ENCODE measurements around the gene CDK11B.
"Not testable (repeated sequence)": the region's sequence is repeated elsewhere in the genome, so short reads cannot be mapped to it uniquely, and the experiment has no call there.

The CDK11B gene

DNA sequence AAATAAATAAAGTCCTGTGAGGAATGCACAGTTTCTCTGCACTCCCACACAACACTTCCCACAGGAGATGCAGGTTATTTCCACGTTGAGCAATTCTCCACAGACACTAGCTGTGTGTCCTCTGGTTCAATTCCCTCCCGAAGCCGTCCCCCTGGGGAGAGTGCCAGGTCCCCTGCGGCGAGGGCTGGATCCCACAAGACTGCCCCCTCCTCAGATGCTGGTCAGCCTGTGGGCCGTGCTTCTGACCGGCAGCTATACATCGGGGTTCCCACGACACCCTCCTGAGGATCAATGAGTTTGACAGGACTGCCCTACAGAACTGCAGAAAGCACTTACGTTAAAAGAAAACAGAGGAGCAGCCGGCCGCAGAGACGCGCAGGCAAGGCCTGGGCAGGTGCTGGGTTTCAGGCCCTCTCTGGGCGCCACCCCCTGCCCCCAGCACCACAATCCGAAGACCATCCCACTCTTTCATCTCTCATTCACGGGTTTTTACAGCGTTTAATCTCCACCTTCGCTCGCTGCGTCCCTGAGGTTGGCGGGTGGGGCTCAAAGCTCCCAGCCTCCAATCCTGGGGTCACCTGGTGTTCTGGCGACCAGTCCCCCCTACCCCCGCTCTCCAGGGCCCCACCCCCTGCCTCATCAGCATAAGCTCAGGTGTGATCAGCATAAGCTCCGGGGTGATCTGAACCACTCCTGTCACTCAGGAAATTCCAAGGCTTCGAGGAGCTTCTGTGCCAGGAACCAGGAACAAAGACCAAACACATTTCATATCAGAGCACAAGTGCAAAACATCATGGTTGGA is 24.5 kb upstream of the CDK11B start:
- DNase-seq (ENCODE audit: low read depth in 2 of 2): no peak

DNA sequence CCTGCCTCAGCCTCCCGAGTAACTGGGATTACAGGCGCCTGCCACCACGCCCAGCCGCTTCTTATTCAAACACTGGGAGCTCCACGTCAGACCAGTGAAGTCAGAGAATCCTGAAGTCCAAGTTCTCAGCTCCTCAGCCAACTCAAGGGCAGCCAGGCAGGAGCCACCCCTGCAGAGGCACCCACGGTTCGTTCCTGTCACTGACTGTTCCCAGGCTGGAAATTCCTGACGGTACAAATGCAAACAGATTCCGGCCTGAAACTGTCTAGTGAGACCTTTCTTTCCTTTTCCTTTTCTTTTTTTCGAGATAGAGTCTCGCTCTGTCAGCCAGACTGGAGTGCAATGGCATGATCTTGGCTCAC is 22.1 kb upstream of the CDK11B start:
- DNase-seq (ENCODE audit: low read depth in 2 of 2): no peak

DNA sequence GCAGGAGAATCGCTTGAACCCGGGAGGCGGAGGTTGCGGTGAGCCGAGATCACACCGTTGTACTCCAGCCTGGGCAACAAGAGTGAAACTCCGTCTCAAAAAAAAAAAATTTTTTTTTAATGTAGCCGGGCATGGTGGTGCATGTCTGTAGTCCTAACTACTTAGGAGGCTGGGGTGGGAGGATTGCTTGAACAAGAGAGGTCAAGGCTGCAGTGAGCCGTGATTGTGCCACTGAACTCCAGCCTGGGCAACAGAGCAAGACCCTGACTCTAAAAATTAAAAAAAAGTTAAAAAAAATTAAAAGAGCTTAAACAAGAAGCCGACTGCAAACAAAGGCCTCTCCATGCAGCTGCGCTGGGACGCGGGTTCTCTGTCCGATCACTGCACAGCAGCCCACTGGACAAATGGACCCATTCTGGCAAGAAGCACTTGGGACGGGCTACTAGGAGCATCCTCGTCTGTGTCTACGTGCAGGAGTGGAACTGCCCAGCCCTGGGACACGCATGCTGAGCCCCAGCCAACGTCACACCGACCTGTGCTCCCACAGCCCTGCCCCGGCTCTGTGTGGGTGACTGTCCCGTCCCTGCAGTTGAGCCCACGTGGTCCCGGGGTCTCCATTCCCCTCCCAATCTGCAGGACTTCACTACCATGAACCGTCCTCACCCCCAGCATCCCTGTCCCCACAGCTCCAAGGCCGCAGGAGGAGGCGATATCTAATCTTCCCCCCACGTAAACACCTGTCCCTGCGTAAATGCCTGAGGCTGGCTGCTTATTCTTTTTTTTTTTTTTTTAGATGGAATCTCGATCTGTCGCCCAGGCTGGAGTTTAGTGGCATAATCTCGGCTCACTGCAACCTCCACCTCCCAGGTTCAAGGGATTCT is 21.5 kb upstream of the CDK11B start:
- no peak for DNase-seq (ENCODE audit: low read depth in 2 of 2)

DNA sequence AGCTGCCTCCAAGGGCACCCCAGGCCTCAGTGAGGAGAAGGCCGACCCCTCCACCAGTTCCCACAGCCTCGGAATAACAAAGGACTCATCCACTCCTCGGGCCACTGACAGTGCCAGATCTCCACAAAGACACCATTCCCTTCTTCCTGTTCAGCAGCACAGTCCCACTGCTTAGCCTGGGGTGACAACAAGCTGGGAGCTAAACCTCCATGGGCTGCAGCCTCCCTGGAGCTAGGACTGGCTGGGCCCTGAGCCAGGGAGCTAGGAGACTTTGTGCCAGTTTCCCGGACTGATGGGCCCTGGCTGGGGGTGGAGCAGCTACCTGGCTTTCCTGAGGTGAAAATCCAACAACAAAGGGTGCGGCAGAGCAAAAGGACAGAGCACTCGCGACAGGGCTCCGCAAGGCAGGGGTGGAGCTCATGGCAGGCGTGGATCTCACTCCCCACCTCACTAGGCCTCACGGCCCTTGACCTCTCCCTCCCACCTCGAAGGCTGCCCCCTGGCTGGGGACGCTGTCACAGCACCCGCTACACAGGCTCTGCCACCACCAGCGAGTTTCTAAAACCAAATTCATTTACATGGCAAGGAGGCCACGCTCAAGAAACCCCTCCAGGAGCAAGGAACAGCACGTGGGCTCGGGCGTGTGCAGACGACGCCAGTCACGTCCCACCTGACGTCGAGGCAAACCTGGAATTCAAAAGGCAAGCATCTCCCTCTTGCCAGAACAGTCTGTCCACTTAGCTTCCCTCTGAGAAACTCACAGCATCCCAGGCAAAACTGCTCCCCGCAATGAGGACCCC is 20.0 kb upstream of the CDK11B start:
- DNase-seq (ENCODE audit: low read depth in 2 of 2): peak in 1 of 2 donors; percentile 32

DNA sequence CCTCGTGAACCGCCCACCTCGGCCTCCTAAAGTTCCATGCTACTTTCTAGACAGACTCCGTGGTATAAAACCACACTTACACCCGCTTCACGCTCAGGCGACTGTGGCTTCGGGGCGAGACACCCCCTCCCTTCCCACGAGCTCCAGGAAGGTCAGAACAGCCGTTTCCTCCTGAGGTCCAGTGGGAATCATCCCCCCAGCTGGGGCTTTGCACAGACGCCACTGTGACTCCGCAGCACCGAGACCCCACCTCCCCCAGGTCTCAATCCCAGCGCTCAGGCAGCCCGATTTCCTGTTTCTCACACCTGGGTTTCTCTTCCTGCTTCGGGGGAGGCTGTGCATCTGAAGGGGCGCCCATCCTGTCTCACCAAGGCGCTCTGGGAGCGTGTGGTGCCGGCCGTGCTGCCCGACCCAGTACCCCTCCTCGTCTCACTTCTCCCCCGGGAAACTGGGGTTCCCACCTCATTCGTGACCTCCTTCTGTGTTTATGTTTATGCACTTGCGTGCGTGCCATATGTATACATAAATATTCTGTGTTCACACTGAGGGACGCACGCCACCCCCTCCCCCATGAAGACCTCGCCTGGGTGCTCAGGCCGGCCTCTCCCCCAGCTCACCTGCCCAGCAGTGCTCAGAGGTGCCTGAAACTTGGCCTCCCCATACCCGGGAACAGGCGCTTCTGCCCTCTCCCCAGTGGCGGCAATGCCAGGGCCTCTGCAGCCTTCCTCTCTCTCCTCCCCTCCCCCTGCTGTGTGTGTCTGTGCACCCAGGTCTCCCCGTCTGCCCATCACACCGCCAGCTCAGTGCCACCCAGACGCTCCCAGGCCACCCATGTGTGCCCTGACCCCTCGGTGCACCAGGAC is 19.1 kb upstream of the CDK11B start:
- DNase-seq (ENCODE audit: low read depth in 2 of 2): peak; percentile 12 to 32

DNA sequence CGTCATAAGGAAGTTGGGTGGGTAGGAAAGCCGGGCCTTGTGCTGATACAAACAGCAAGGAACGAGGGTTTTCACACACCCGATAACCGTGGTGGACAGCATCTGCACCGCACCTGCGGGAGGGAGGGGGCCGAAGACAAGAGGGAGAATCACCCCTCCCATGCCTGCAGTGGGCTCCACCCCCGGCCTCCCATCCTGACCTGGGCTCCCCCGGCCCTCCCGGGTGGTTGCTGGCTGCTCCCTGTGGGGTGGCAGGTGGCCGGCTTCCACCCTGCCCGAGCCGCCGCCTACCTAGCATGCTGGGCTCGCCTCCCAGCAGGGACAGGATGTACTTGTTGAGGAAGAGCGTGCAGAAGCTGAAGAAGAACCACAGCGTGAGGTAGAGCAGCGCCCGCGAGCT is 17.3 kb upstream of the CDK11B start:
- DNase-seq (ENCODE audit: low read depth in 2 of 2): not testable (repeated sequence)

DNA sequence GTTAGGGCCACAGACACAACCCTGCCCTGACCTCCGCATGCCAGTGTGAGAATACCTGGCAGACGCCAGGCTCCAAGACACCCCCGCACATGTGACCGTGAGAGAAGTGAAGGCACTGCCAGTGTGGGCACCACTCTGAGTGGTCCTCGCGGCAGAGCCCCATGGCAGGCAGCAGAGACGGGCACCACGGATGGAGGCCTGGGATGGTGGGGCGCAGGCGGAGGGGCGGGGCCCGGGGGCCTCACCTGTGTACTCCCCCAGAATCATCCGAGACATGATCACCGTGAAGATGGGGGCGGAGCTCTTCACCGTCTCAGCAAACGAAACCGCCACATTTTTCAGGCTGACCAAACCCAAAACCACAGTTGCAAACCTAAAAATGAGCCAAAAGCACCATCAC is 16.4 kb upstream of the CDK11B start:
- not testable (repeated sequence) for DNase-seq (ENCODE audit: low read depth in 2 of 2)

DNA sequence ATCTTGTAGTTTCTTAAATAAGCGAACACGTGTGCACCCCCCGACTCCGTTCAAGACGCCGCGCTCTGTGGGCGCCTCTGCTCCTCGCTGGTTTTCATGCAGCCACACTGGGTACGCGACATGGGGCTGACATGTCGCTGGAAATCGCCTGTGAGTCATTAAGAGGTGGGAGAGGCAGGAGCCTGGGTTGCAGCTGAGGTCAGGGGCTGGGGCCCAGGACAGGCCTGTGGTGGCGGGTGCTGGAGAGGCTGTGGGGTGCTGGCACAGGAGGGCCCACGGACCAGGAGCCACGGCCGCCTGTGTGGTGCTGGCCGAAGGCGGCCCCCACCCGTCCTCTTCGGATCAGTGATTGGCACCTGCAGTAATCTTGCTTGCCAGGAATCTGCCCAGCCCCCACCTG is 16.0 kb upstream of the CDK11B start:
- DNase-seq (ENCODE audit: low read depth in 2 of 2): not testable (repeated sequence)

DNA sequence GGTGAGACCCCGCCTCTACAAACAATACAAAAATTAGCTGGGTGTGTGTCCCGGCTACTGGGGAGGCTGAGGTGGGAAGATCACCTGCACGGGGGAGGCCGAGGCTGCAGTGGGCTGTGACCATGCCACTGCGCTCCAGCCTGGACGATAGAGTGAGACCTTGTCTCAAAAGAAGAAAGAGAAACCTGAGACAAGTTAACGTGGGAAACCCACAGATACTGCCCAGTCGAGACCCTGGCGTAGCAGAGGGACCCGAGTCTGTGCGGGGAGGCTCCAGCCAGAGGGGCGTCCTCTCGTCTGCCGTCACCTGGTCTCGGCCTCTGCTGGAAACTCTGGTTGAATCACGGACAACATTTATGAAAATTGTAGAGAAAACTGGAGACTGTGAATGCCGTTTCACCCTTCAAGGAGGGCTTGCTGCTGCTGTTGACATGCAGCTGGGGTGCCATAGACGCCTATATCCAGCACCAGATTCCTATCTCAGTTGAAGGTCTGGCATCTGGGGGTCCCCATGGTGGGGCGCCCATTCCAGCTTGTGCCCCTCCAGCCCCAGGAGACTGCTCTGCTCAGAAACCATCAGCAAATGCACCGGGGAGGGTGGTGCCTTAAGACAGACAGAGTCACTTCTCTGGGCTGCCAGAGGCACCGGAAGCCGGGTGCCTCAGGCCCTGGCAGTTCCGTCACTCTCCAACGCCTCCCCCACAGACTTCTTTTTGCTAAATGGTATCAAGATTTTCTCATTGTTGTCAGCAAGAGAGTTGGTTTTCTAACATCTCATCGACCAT is 13.6 kb upstream of the CDK11B start:
- no peak for DNase-seq (ENCODE audit: low read depth in 2 of 2)

DNA sequence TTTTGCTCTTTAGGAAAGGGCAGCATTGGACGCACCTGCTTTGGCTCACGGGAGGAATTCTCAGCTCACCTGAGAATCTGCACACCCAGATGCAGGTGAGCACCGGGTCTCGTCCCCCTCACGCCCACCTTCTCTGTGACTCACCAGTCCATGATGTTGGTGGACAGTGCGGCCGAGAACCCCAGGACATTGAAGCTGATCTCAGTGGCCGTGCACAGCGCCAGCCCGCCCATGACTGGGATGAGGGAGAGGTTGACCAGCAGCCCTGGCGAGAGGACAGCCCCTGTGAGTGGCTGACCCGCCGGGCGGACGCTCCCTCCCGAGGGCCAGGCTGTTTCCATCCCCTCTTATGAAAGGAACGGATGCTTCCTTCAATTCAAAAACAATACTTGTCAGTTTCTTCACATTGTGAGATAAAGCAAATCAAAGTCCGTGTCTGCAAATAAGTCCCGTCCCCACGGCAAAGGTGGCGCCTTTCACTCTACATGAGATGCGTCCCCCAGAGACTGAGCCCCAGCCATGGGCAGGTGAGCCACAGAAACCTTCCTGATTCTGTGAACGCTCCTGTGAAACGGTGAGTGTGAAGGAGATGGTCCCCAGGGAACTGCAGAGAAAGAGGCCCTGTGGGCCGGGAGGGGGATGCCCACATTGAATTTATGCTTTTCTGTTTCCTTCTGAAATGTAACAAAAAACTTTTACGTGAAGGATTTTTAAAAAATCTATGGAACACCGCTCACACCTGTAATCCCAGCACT is 12.7 kb upstream of the CDK11B start:
- no peak for DNase-seq (ENCODE audit: low read depth in 2 of 2)

DNA sequence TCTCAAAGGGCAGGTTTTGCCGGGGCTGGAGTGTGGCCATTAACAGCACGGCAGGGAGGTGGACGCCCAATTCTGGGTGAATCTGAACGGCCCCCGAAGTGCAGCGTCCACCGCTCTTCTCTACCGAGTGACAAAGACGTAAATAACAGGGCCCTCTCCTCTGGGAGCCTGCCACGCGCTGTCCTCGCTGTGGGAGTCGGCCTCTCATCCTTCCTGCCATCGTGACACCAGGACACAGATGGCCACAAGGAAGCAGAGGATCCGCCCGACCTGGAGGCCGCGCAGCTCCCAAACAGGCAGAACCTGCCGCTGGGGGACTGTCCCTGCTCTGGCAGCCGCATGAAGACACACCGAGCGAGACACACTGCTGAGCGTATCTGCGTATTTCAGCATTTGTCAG is 12.1 kb upstream of the CDK11B start:
- DNase-seq (ENCODE audit: low read depth in 2 of 2): no peak

DNA sequence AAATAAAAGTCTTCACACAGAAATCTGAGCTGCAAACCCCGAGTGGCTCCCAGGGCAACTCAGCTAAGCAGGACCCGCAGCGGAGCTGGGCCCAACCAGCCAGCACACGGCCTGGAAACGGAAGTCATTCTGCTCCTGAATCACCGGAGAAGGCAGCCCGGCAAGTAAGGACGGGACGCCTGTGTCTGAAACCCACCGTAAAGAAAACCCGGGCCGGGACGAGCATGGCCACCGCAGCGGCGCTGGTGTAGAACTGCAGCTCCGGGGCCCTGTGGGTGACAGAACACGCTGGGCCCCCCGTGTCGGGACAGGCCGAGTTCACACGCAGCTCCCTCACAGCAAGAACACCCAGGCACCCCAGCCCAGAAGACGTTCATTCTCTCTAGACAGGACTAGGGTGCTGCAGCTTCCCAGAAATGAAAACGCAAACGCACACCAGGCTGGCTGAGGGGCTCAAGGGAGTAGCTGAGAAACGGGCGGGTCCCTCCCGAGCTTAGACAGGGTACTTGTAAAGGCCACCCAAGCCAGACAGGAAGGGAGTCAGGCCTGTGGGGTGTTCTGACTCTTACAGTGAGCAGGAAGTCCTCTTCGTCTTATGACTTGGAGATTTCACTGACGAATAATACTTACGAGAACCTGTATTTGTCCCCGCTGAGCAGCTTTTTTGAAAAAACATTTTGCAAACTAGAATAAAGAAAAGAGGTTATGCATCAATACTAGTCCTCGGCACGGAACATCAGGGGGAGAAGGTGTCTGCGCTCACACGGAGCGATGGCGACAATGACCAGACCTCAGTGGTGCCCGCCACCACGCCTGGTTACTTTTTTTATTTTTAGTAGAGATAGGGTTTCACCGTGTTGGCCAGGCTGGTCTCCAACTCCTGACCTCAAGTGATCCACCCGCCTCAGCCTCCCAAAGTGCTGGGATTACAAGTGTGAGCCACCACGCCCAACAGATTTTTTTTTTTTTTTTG is 10.9 kb upstream of the CDK11B start:
- no peak for DNase-seq (ENCODE audit: low read depth in 2 of 2)

DNA sequence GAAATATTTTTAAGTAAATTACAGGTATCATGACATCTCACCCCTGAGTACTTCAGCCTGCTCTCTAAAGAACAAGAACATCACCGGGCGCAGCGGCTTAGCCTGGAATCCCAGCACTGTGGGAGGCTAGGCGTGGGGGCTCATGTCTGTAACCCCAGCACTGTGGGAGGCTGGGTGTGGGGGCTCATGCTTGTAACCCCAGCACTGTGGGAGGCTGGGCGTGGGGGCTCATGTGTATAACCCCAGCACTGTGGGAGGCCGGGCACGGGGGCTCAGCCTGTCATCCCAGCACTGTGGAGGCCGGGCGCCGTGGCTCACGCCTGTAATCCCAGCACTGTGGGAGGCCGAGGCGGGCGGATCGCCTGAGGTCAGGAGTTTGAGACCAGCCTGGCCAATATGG is 7.7 kb upstream of the CDK11B start:
- DNase-seq (ENCODE audit: low read depth in 2 of 2): no peak

DNA sequence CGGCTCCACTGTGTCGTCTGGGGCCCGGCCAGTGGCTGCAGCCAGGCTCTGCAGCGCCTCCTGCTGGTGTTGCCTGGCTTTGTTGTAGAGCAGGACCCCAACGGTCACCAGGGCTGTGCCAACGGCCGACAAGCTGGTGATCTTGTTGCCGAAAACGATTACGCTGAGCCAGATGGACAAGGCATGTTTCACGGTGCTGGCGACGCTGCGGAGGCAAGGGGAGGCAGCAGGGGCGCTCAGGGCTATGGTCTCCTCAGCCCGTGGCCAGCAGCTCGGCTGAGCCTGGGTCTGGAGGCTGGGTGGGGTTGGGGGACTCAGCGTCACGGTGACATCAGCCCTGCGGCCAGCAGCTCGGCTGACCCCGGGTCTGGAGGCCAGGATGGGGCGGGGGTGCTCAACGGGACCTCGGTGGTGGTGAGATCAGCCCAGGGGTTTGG is 7.0 kb upstream of the CDK11B start:
- no peak for DNase-seq (ENCODE audit: low read depth in 2 of 2)

DNA sequence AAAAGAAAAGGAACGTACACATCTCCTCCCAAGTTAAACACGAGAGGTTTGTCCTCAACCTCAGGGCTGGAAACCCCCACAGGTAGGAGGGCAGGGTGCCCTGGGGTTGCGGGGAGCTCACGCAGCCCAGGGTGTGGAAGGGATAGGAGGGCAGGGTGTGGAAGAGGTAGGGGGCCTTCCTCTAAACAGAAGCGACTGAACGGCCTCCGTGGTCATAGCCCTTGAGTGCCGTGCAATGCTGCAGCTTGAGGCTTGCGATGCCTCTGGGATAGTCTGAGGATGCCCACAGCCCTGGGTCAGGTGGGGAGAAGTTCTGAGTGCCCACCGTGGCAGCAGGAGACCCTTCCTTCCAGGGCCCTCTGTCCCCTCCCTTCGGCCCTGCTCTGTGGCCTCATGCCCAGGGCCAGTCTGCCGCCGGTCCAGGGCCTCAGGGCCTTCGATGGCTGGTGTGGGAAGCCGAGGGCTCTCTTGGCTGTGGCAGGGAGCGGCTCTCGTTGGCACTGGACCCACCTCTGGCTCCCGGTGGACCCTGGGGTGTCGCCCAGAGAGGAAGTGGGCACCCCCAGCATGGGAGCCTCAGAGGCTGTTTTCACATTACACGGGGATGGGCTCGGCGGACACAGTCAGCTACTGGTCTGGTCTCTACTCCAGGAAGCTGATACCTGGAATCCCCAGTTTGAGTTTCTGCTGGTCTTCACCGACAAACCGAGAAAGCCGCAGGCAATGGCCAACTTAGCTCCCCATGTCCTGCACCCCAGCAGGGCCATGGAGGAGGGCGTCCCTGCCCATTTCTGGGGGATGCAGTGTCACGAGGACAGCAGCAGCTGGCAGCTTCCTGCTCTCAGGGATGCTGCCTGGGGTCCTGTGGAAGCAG is 6.4 kb upstream of the CDK11B start:
- no peak for DNase-seq (ENCODE audit: low read depth in 2 of 2)

DNA sequence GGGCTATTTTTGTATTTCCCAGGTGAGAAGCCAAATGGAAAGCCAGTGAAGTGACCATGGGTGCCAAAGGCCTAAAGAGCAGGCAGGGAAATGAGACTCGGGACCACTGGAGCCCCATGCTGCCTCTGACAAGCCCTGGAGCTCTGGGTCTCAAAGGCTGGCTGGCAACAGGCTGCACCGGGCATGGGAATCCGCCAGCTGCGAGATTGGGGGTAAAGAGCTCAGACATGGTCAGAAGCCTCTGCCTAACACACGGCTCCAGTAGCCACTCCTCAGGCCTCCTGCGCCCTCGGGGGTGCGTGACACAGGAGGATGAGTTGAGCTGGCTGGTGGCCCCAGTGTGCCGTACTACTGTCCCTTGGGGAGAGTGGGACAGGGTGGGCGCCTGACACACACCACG is 5.5 kb upstream of the CDK11B start:
- not testable (repeated sequence) for DNase-seq (ENCODE audit: low read depth in 2 of 2)

DNA sequence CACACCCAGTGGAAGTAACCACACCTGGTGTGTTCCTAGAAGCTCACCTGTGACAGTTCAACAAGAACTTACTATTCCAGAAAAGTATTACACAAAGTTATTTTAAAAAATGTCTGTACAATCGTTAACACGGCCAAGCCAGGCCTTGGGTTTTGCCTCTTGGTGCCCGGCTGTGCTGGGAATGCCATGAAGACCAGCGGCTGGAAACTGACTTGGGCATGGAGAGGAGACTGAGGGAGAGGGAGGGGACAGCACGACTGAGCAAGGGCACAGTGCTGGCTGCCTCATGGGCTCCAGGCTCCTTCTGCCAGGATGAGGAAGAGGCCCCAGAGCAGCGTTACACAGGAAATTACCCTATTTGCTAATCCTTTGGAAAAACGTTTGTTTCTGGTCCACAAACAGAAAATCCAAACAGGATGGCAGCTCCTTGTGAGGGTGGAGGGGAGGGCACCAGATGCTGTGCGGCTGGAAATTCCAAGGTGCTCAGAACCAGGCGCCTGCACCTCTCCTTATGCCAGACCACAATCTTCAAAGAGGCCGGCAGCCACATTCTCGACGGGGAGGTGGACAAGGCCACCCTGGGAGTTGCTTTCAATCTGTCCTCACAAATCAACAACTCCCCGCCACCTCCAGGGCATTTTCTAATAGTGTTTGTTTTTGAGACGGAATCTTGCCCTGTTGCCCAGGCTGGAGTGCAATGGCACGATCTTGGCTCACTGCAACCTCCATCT is 4.2 kb upstream of the CDK11B start:
- DNase-seq (ENCODE audit: low read depth in 2 of 2): not testable (repeated sequence)

Measured in stimulated activated CD8-positive, alpha-beta memory T cell treated with anti-CD3 and anti-CD28 coated beads, Interleukin-7, amount 100 ng/mL, for 4 hours (primary cell).